Measurements from ENCODE around the gene KAT6B.

KAT6B gene

DNA sequence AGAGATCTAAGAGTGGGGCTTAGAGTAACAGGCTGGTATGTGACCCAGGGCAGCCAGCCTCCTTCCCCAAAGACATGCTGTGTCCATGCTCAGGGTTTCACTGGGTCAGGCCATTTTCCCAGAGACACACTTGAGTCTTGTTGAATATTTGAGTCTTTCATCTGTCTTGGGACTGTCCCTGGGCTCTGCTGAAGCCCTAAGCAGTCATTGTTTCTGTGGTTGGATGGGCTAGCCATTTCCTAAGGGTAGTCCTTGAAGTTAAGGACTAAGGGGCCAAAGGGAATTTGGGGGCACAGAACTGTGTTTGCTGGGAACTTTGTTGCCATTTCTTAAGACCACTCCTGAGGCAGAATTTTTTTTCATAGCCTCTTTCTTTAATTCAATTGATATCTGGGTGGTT is 186.6 kb downstream of the KAT6B start:
- CTCF ChIA-PET: no interaction called here
- Histone ChIP-seq H3K27ac (ENCODE audit: extremely low read depth, low read depth, low read length) (no peak overlapping the region), H3K36me3 (ENCODE audit: control insufficient read depth in 2 of 2, insufficient read depth in 1 of 2, low read length in 2 of 2) (no peaks in the 10 kb centered on the region; a peak in 1 of 3 replicates), H3K4me3 (ENCODE audit: low read depth, low read length) (no peak overlapping the region), H3K9me3 (ENCODE audit: control insufficient read depth, insufficient read depth, low read depth, low read length) (no peaks in the 10 kb centered on the region), H3K4me1 (ENCODE audit: control insufficient read depth, insufficient read depth, low read length) (peaks cover 2% of the 10 kb centered on the region; the same call in 1 of the 2 replicates)
- TF ChIP-seq SP2 (tag by site-specific recombination; IDR thresholded peaks at IDR 0.05): no peak
- no peak for TF ChIP-seq ZNF792 (tag by site-specific recombination; IDR thresholded peaks at IDR 0.05)
- TF ChIP-seq ZFP37 (tag by site-specific recombination; IDR thresholded peaks at IDR 0.05): no peak
- TF ChIP-seq, protein P1, sequence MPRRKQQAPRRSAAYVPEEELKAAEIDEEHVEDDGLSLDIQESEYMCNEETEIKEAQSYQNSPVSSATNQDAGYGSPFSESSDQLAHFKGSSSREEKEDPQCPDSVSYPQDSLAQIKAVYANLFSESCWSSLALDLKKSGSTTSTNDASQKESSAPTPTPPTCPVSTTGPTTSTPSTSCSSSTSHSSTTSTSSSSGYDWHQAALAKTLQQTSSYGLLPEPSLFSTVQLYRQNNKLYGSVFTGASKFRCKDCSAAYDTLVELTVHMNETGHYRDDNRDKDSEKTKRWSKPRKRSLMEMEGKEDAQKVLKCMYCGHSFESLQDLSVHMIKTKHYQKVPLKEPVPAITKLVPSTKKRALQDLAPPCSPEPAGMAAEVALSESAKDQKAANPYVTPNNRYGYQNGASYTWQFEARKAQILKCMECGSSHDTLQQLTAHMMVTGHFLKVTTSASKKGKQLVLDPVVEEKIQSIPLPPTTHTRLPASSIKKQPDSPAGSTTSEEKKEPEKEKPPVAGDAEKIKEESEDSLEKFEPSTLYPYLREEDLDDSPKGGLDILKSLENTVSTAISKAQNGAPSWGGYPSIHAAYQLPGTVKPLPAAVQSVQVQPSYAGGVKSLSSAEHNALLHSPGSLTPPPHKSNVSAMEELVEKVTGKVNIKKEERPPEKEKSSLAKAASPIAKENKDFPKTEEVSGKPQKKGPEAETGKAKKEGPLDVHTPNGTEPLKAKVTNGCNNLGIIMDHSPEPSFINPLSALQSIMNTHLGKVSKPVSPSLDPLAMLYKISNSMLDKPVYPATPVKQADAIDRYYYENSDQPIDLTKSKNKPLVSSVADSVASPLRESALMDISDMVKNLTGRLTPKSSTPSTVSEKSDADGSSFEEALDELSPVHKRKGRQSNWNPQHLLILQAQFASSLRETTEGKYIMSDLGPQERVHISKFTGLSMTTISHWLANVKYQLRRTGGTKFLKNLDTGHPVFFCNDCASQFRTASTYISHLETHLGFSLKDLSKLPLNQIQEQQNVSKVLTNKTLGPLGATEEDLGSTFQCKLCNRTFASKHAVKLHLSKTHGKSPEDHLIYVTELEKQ (tag by site-specific recombination; IDR thresholded peaks at IDR 0.05; ENCODE audit: borderline replicate concordance): no peak
- no peak for TF ChIP-seq ZNF37A (tag by site-specific recombination; IDR thresholded peaks at IDR 0.05)
- no peak for TF ChIP-seq ZNF184 (tag by site-specific recombination; IDR thresholded peaks at IDR 0.05)
- TF ChIP-seq ZFHX2 (tag by site-specific recombination; conservative IDR thresholded peaks at IDR 0.05): no peak
- POLR2A ChIA-PET: interaction anchor here (0.6 kb wide), 1 partner anchor 114 kb away, joined by 3 read pairs; no protein-coding TSS in a partner anchor

DNA sequence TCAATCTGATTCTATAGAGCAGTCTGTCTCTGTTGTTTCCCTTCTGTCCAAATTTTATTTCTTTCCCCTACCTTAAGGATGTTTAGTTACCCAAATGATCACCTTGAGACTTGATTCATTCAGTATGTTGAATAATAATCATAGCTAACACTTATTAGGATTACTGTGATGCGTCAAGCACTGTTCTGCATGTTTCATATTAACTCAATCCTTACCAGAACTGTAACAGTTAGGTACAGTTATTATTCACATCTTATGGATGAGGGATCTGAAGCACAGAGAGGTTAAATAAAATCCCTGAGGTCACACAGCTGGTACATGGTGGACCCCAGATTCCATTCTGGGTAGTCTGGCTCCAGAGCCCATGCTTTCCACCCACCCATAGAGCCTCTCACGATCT is 187.1 kb downstream of the KAT6B start:
- H3K27ac ChIP-seq (ENCODE audit: extremely low read depth, low read depth, low read length): no peak overlapping the region
- H3K4me1 ChIP-seq (ENCODE audit: control insufficient read depth, insufficient read depth, low read length): peaks cover 2% of the 10 kb centered on the region; the same call in 1 of the 2 replicates
- no peaks in the 10 kb centered on the region; a peak in 1 of 3 replicates for H3K36me3 ChIP-seq (ENCODE audit: control insufficient read depth in 2 of 2, insufficient read depth in 1 of 2, low read length in 2 of 2)
- H3K9me3 ChIP-seq (ENCODE audit: control insufficient read depth, insufficient read depth, low read depth, low read length): no peaks in the 10 kb centered on the region
- TF ChIP-seq ZXDB (tag by site-specific recombination; IDR thresholded peaks at IDR 0.05) (no peak), ZNF768 (tag by site-specific recombination; IDR thresholded peaks at IDR 0.05) (peak; percentile 23; the same call in 1 of the 2 replicates)
- CTCF ChIA-PET: interaction anchor here (0.6 kb wide), 1 partner anchor 275 kb away, joined by 3 read pairs; no protein-coding TSS in a partner anchor
- no peak overlapping the region for H3K4me3 ChIP-seq (ENCODE audit: low read depth, low read length)
- POLR2A ChIA-PET: no interaction called here

DNA sequence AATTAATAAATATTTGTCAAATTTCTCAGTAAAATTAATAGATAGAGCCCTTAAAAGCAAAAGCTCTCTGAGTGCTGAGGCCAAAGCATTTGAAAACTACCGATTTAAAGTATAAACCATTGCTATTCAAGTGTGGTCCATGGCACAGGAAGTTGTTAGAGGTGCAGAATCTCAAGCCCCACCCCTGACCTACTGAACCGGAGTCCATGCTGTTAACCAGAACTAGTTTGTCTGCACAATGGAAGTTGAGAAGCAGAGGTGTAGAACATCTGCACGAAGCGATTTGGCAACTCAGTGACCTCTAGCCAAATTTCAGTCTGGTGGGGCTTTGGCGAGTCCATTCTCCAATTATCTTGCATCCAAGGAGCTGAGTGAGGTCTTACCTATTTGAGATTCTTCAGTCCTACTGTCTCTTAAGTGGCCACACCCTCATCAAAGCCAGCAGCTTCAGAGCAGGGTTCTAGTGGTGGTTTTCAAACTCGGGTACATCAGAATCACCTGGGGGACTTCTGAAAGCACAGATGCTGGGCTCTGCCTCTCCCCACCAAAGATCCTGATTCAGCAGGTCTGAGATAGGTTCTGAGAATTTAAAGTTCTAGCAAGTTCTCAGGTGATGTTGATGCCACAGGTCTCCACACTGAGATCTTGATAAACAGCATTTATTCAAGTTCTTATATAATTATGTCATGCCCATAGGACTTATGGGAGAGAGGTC is 188.3 kb downstream of the KAT6B start:
- no peaks in the 10 kb centered on the region for H3K9me3 ChIP-seq (ENCODE audit: control insufficient read depth, insufficient read depth, low read depth, low read length)
- H3K27ac ChIP-seq (ENCODE audit: extremely low read depth, low read depth, low read length): no peak overlapping the region
- CTCF ChIA-PET: no interaction called here
- H3K36me3 ChIP-seq (ENCODE audit: control insufficient read depth in 2 of 2, insufficient read depth in 1 of 2, low read length in 2 of 2): no peaks in the 10 kb centered on the region; a peak in 1 of 3 replicates
- POLR2A ChIA-PET: no interaction called here
- peaks cover 5% of the 10 kb centered on the region; the same call in 1 of the 2 replicates for H3K4me1 ChIP-seq (ENCODE audit: control insufficient read depth, insufficient read depth, low read length)
- no peak overlapping the region for H3K4me3 ChIP-seq (ENCODE audit: low read depth, low read length)
- TF ChIP-seq, protein P2, sequence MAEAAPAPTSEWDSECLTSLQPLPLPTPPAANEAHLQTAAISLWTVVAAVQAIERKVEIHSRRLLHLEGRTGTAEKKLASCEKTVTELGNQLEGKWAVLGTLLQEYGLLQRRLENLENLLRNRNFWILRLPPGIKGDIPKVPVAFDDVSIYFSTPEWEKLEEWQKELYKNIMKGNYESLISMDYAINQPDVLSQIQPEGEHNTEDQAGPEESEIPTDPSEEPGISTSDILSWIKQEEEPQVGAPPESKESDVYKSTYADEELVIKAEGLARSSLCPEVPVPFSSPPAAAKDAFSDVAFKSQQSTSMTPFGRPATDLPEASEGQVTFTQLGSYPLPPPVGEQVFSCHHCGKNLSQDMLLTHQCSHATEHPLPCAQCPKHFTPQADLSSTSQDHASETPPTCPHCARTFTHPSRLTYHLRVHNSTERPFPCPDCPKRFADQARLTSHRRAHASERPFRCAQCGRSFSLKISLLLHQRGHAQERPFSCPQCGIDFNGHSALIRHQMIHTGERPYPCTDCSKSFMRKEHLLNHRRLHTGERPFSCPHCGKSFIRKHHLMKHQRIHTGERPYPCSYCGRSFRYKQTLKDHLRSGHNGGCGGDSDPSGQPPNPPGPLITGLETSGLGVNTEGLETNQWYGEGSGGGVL (tag by site-specific recombination; IDR thresholded peaks at IDR 0.05): no peak
- TF ChIP-seq ZFP69B (tag by site-specific recombination; IDR thresholded peaks at IDR 0.05) (no peak), KLF10 (tag by site-specific recombination; IDR thresholded peaks at IDR 0.05) (no peak), ZNF239 (tag by site-specific recombination; IDR thresholded peaks at IDR 0.05) (no peak), ZNF473 (tag by site-specific recombination; IDR thresholded peaks at IDR 0.05) (no peak), ZNF785 (tag by site-specific recombination; IDR thresholded peaks at IDR 0.05) (no peak), PRDM1 (tag by site-specific recombination; IDR thresholded peaks at IDR 0.05) (no peak), ZNF707 (tag by site-specific recombination; IDR thresholded peaks at IDR 0.05) (no peak)
- TF ChIP-seq, protein P3, sequence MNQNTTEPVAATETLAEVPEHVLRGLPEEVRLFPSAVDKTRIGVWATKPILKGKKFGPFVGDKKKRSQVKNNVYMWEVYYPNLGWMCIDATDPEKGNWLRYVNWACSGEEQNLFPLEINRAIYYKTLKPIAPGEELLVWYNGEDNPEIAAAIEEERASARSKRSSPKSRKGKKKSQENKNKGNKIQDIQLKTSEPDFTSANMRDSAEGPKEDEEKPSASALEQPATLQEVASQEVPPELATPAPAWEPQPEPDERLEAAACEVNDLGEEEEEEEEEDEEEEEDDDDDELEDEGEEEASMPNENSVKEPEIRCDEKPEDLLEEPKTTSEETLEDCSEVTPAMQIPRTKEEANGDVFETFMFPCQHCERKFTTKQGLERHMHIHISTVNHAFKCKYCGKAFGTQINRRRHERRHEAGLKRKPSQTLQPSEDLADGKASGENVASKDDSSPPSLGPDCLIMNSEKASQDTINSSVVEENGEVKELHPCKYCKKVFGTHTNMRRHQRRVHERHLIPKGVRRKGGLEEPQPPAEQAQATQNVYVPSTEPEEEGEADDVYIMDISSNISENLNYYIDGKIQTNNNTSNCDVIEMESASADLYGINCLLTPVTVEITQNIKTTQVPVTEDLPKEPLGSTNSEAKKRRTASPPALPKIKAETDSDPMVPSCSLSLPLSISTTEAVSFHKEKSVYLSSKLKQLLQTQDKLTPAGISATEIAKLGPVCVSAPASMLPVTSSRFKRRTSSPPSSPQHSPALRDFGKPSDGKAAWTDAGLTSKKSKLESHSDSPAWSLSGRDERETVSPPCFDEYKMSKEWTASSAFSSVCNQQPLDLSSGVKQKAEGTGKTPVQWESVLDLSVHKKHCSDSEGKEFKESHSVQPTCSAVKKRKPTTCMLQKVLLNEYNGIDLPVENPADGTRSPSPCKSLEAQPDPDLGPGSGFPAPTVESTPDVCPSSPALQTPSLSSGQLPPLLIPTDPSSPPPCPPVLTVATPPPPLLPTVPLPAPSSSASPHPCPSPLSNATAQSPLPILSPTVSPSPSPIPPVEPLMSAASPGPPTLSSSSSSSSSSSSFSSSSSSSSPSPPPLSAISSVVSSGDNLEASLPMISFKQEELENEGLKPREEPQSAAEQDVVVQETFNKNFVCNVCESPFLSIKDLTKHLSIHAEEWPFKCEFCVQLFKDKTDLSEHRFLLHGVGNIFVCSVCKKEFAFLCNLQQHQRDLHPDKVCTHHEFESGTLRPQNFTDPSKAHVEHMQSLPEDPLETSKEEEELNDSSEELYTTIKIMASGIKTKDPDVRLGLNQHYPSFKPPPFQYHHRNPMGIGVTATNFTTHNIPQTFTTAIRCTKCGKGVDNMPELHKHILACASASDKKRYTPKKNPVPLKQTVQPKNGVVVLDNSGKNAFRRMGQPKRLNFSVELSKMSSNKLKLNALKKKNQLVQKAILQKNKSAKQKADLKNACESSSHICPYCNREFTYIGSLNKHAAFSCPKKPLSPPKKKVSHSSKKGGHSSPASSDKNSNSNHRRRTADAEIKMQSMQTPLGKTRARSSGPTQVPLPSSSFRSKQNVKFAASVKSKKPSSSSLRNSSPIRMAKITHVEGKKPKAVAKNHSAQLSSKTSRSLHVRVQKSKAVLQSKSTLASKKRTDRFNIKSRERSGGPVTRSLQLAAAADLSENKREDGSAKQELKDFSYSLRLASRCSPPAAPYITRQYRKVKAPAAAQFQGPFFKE (tag by site-specific recombination; IDR thresholded peaks at IDR 0.05; ENCODE audit: borderline replicate concordance): no peak
- TF ChIP-seq, protein P4, sequence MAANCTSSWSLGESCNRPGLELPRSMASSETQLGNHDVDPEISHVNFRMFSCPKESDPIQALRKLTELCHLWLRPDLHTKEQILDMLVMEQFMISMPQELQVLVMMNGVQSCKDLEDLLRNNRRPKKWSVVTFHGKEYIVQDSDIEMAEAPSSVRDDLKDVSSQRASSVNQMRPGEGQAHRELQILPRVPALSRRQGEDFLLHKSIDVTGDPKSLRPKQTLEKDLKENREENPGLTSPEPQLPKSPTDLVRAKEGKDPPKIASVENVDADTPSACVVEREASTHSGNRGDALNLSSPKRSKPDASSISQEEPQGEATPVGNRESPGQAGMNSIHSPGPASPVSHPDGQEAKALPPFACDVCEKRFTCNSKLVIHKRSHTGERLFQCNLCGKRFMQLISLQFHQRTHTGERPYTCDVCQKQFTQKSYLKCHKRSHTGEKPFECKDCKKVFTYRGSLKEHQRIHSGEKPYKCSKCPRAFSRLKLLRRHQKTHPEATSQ (tag by site-specific recombination; IDR thresholded peaks at IDR 0.05): no peak

Measured in HEK293 (cell line).